Activated CD4-positive, alpha-beta T cell treated with anti-CD3 and anti-CD28 coated beads, Interleukin-2, amount 50 U/mL, for 24 hours (primary cell): ENCODE results near the gene BBS2.
"Not testable (repeated sequence)": the region's sequence is repeated elsewhere in the genome, so short reads cannot be mapped to it uniquely, and the experiment has no call there.

ENCODE experiments used
- DNase-seq, 2 donors: peaks; one replicate each; pipeline ENCODE4 v3.0.0-alpha.2; 2020; ENCODE audit warnings: low read depth in 1 of 2, low spot score in 1 of 2

Gene BBS2

DNA sequence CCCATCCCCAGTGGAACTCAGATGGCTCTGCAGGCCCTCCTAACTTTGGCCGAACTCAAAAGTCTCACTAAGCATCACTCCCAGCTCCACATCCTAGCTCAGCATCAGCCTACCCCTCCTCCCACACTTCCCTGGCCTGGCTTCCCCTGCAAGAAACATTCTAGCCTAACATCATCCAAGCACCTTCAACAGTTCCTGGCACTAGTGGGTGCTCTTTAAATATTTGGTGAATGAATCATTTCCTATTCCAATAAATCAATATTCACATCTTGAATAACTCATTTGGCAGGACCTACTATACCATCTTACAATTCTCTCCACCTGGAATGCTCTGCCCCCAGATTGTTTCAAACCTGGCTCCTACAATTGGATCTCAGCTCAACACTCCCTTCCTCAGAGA, 11.0 kb upstream of the BBS2 start:
- DNase-seq: no peak

DNA sequence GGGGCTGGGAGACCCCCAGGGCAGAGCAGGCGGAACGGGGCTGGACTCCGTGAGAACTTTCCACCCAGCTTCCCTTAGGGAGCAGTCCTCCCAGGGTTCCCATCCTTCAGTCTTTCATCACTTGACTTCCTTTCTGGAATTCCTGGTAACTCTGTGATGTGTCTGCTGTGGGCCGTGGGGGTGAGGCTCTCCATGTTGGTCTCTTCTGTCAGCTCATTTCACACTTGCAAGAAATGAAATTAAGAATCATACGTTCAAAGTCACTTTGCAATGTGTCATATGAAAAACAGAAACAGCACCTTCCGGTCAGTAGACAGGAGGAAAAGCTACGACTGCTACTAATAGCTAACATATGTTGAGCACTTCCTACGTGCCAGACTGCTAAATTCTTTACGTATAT, 5.4 kb upstream of the BBS2 start:
- DNase-seq: no peak

DNA sequence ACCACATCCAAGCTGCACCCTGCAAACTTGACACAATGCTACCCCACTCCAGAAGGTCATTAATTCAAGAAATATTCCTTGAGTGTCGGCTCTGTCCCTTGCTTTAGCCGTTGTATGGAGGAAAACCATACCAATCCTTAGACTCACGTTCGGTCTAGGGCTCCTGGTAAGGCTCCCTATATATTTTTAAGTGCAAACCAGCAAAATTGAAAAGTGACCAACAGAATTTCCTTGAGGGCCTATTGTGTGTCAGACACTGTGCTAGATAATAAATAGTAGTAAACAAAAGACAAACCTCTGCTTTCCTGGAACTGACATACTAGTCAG, 390 bp upstream of the BBS2 start:
- DNase-seq: no peak

DNA sequence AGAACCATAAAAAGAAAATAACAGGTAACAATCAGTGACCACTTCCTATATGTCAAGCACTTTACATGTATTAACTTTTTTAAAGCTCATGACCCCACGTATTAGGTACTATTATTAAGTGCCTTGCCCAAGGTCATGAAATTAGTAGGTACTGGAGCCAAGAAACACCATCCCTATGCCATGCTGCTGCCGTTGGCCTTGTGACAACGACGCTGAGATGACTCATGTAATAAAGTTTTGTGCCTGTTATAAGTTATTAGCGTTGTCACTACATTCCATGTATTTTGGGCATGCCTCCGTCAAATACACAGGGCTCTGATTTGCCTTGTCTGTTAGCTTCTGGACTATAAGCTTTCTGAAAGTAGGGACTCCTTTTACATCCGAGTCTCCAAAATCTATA, 1.4 kb downstream of the BBS2 start:
- DNase-seq: no peak

DNA sequence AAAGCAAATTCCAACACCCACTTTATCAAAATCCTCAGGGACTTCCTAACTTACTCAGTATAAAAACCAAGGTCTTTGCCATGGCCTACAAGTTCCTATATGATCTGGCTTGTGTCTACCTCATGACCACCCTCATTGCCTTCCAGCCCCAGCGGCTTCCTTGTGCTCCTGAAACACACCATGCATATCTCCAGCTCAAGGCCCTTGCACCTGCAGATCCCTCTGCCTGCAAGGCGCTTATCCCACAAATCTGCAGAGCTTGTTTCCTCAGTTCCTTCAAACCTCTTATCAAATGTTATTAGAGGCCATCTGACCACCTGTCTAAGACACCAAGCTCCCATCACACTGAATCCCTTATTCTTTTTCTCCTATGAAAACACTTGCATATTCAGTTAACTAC, 2.6 kb downstream of the BBS2 start:
- DNase-seq: no peak

- DNase-seq: no peak
Observed at GRCh38 chr16:56515665-56516064, 4.2 kb downstream of the BBS2 start.

DNA sequence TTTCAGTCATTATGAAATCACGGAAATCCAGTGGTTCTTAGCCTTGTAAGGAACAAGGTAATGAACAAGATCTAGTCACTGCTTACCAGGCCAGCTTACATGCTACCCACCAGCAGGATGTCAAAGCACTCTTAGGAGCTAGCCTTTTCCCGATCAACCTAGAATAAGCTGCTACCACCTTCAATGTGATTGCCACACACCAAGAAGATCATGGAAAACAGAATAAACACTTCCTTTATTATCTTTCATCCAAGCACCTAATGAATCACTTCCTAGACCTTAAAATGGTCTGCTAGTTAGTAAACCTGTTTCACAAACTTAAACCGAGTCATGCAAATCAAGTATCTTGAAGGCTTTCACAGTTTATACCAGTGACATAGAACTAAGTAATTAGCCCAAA, 5.0 kb downstream of the BBS2 start:
- DNase-seq: no peak

- DNase-seq: peak in 1 of 2 donors; percentile 10
Observed at GRCh38 chr16:56513972-56514371, 5.9 kb downstream of the BBS2 start.

GRCh38 chr16:56513091-56513490, 6.7 kb downstream of the BBS2 start:
- DNase-seq: no peak

DNA sequence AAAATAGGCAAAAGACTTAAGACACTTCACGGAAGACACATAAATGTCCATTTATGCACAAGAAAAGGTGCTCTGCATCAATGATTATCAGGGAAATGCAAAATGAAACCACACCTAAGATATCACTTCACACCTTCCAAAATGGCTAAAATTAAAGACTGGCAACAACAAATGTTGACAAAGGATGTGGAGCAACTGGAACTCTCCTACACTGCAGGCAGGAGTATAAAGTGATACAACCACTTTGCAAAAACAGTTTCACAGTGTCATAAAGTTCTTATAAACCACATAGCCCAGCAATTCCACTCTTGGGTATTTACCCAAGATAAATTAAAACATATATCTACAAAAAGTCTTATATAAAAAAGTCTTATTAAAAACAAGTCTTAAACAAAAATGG, 7.8 kb downstream of the BBS2 start:
- DNase-seq: no peak

DNA sequence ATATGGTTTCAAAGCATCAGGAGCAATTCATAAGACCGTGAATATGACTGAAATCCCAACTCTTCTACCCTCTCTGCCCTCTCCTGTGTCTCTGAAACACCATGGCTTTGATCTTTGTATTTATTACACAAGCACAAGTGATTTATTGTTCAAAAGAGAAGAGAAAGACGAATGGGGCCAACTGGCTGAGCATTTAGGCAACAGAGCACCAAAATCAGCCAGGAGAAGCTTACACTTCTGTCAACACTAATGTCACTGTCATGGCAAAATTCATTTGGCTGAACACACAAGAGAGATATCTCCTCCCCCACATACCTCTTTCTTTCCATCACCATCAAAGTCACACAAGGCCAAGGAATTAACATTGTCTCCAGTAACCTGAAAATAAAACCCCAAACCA, 9.3 kb downstream of the BBS2 start:
- DNase-seq: no peak

DNA sequence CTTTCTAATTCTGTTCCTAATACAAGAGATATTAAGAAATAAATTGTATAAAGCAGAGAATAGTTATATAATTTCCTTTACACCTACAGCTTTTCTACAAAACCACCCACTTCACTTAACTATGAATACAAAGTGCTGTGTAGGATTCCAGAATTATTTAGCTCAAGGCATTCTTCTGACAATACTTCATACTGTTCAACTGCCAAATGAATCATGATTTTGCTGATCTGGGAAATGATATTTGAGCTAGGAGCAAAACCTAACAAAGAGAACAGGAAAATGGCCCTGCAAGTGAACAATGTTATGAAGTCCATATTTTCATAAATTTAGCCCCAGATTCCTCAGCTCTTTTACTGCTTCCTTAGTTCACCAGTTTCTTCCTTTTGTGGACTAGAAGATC, 12.9 kb downstream of the BBS2 start:
- no peak for DNase-seq

DNA sequence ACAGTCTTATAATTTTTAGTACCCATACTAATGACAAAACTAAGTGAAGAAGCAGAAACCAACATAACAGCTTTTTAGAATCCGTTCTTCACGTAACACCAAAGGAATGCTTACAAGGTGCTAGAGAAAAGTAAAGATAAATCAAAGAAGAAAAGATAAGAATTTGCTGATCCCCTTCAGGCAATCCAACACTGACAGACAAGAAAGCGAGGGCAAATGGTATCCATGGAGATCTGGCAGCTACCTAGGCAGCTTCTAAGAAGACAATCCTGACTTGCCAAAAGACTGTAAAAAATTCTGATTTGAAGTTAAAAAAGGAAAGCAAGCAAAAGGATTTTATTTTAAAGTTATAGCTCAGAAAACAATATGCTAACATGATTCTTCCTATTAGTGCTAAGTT, 14.6 kb downstream of the BBS2 start:
- DNase-seq: no peak

DNA sequence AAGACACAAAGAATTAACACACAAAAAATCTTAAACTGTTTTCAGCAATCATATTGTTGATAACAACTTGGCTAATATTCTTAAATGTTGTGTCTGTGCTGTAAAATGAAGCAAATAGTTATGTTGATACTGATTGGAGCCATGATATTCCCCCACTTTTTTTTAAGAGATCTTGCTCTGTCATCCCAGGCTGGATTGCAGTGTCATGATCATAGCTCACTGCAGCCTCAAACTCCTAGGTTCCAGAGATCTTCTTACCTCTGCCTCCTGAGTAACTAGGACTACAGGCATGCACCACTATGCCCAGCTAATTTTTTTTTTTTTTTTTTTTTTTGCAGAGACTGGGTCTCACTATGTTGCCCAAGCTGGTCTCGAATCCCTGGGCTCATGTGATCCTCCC, 26.0 kb downstream of the BBS2 start:
- no peak for DNase-seq

- no peak for DNase-seq
Observed at GRCh38 chr16:56493126-56493525, 26.7 kb downstream of the BBS2 start.

DNA sequence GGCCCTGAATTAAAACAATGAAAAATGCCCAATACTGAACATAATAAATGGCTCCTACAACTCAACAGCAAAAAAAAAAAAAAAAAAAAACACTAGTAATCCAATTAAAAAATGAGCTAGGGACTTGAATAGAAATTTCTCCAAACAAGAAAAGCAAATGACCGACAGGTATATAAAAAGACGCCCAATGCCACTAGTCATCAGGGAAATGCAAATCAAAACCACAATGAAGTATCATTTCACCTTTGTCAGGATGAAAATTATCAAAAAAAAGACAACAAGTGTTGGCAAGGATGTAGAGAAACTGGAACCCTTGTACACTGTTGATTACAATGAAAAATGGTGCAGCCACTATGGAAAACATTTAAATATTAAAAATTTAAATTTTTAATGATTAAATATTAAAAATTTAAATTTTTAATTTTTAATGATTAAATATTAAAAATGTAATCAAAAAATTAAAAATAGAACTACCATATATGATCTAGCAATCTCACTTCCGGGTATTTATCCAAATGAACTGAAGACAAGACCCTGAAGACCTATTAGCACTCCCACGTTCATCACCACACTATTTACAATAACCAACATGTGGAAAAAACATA, 28.1 kb downstream of the BBS2 start:
- DNase-seq: no peak

- DNase-seq: not testable (repeated sequence)
Observed at GRCh38 chr16:56488868-56489267, 31.0 kb downstream of the BBS2 start.

- no peak for DNase-seq
Observed at GRCh38 chr16:56488035-56488434, 31.8 kb downstream of the BBS2 start.

- DNase-seq: no peak
Observed at GRCh38 chr16:56483394-56483793, 36.4 kb downstream of the BBS2 start.

- DNase-seq: no peak
Observed at GRCh38 chr16:56482683-56483236, 37.1 kb downstream of the BBS2 start.

DNA sequence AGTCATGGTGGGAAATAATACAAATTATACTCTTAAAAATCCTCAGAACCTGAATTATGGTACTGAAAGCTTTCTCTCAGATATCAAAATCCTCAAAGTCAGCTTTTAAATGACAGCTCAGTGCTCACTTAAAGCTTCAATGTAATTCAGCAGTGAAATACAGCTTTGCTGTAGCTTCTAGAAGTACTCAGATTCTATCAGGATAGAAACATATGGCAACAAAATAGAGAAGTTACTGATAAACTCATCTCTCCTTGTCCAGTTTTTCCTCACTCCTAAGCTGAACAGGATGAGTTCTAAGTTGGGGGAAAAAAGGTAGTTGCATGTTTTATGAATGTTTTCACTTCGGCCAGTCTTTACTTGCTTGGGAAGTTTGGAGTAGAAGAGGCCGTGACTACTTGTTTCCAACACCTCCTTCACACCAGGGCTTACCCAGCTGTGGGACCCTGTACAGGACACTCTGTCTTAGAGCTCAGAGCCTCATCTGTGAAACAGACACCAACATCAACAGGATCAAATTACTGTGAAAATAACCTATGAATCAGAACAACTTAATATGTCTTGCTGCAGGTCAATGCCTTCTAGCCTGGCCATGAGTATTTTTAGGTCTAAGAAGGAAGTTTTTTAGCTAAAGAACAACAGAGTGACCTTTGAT, 38.2 kb downstream of the BBS2 start:
- no peak for DNase-seq

DNA sequence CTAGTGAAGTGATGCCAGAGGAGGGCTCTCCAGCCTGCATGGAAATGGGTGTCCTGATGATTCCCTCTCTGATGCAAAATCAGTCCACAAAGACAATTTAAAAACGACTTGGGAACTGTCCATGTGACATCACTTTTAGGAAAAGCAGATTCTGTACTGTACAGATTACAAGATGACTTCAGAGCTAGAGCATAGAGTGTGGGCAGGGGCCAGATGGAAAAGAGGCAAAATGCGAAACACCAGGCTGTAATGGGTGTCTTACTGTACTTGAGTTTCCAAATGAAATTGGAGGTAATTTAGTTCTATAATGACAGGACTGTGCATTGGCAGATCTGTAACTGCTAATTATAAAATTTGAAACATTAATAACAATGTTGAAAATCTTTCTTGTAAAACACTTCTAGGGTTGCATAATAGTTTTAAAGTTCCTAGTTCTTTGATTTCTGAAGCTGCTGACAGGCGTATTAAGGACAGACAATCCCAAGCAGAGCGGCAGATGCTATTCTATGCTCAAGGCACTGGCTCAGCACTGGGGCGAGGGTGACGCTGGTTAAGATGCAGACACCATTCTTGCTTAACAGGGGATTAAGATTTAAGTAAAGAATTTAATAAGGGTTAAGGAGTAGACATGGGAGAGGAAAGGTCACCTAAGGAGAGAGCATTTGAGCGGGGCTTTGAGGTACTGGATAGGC, 38.9 kb downstream of the BBS2 start:
- no peak for DNase-seq

DNA sequence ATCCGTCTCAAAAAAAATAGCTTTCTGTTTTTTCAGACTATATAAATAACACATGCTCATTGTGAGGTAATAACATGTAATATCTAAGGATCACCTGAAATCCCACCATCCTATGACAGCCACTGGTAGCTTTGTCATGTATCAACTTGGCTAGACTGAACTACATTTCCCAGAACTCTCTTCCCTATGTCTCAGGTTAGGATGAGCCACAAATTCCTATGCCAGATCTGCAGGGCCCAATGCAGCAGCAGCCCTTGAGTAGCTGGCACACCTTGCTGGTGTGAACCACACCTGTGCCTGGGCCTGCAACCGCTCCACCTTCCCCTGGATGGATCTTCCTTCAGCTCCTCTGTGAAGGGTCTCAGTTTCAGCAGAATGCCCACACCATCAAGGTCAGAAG, 40.4 kb downstream of the BBS2 start:
- no peak for DNase-seq
